Effector memory CD8-positive, alpha-beta T cell (primary cell): ENCODE data around the gene PSMD13.

Experiments
- ATAC-seq: fragments of 150-1000 bp; cut with Tn5 transposase; replicated peaks from 2 replicates; pipeline ENCODE4 v1.10.0; 2021; ENCODE audit warnings: mild to moderate bottlenecking, moderate library complexity
- DNase-seq, 3 experiments: peaks; one replicate each; pipeline ENCODE4 v3.0.0; 2021
- H3K27ac Mint-ChIP-seq, 2 donors: one replicate each; pipeline ENCODE4 v1.8.0; 2022; ENCODE audit warnings: mild to moderate bottlenecking in 2 of 2, mixed read lengths in 2 of 2, moderate library complexity in 2 of 2
- H3K27me3 Mint-ChIP-seq, 2 donors: one replicate each; pipeline ENCODE4 v1.8.0; 2022; ENCODE audit warnings: mixed read lengths in 2 of 2
- H3K36me3 Mint-ChIP-seq: one replicate; pipeline ENCODE4 v1.8.0; 2022; ENCODE audit warnings: mild to moderate bottlenecking, moderate library complexity, mixed read lengths; ENCODE audit not compliant: insufficient read depth
- H3K4me1 Mint-ChIP-seq, 2 donors: one replicate each; pipeline ENCODE4 v1.8.0; 2022; ENCODE audit warnings: low read depth in 2 of 2, mixed read lengths in 2 of 2
- H3K4me3 Mint-ChIP-seq, 2 donors: one replicate each; pipeline ENCODE4 v1.8.0; 2022; ENCODE audit warnings: mild to moderate bottlenecking in 2 of 2, mixed read lengths in 2 of 2, moderate library complexity in 2 of 2
- H3K9me3 Mint-ChIP-seq, 2 donors: one replicate each; pipeline ENCODE4 v1.8.0; 2022; ENCODE audit warnings: mixed read lengths in 2 of 2

PSMD13 gene

GRCh38 chr11:298406-299065 lies 61.8 kb downstream of the PSMD13 start:
- no peak overlapping the region for H3K4me3 Mint-ChIP-seq
- H3K27ac Mint-ChIP-seq = peak overlapping the region in 1 of 2 donors; percentile 83
- DNase-seq (no peak), ATAC-seq (no peak)
- H3K36me3 Mint-ChIP-seq = peaks cover 19% of the 10 kb centered on the region
- H3K4me1 Mint-ChIP-seq = peaks cover 12 to 21% of the 10 kb centered on the region in 2 donors
- peaks cover 4 to 8% of the 10 kb centered on the region in 2 donors for H3K27me3 Mint-ChIP-seq
- H3K9me3 Mint-ChIP-seq = no peaks in the 10 kb centered on the region

- peaks cover 12% of the 10 kb centered on the region for H3K36me3 Mint-ChIP-seq
- H3K4me3 Mint-ChIP-seq = no peak within 1 kb of the TSS
- peaks cover 4 to 8% of the 10 kb centered on the region in 2 donors for H3K27me3 Mint-ChIP-seq
- no peak for DNase-seq
- no peak for ATAC-seq
- peaks cover 12 to 21% of the 10 kb centered on the region in 2 donors for H3K4me1 Mint-ChIP-seq
- no peak within 1 kb of the TSS for H3K27ac Mint-ChIP-seq
- no peaks in the 10 kb centered on the region for H3K9me3 Mint-ChIP-seq
These were observed 62.5 kb downstream of the PSMD13 start, which contains the start of gene IFITM5 for GRCh38 chr11:299081-299891. IFITM5 (minus strand) TSS chr11:299526; CDS start chr11:299490, 36 bp downstream.

GRCh38 chr11:299951-300735 lies 63.4 kb downstream of the PSMD13 start:
- peaks cover 4 to 8% of the 10 kb centered on the region in 2 donors for H3K27me3 Mint-ChIP-seq

More at GRCh38 chr11:299951-300735, 63.4 kb downstream of the PSMD13 start:
- Mint-ChIP-seq H3K4me3 (no peak overlapping the region), H3K27ac (no peak overlapping the region), H3K36me3 (peaks cover 20% of the 10 kb centered on the region), H3K4me1 (peaks cover 12 to 23% of the 10 kb centered on the region in 2 donors), H3K9me3 (no peaks in the 10 kb centered on the region)
- no peak for ATAC-seq
- no peak for DNase-seq
